ENCODE data around the gene NAA16.
"Not testable (repeated sequence)": the region's sequence is repeated elsewhere in the genome, so short reads cannot be mapped to it uniquely, and the experiment has no call there.

Gene NAA16

DNA sequence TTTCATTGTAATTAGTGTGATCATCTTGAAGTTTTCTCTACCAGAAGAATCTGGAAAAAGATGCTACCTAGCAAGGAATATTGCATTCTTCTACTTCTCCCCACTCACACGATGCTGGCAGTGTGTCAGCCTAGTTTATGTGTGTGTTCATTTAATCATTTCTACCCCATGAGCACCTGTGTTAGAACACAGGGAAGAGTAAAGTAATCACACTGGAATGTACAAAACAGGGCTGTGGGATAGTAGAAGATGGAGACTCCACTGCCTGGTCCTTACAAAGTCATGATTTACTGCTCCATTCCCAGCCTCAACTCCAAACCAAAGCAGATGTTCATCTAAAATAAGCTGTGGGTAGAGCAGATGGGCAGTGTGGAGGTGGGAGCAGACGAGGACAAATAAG is 98.5 kb downstream of the NAA16 start:
- DNase-seq (ENCODE audit: low read depth in 2 of 2) = no peak

DNA sequence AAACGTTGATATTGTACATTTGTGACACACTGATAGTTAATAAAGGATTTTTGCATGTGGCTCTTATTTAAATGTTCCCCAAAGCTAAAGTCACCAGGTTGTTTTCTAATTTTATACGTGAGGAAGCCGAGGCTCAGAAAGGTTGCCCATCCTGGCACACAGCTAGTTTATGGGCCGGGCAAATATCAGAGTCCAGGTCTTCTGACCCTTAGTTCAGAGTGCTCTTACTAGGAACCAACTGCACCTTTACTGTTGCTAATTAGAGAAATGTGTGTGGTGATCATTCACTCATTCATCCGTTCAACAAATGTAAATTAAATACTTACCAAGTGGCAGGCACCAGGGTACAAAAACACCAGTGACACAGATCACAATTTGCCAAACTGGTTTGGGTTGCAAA is 100.0 kb downstream of the NAA16 start:
- no peak for DNase-seq (ENCODE audit: low read depth in 2 of 2)

DNA sequence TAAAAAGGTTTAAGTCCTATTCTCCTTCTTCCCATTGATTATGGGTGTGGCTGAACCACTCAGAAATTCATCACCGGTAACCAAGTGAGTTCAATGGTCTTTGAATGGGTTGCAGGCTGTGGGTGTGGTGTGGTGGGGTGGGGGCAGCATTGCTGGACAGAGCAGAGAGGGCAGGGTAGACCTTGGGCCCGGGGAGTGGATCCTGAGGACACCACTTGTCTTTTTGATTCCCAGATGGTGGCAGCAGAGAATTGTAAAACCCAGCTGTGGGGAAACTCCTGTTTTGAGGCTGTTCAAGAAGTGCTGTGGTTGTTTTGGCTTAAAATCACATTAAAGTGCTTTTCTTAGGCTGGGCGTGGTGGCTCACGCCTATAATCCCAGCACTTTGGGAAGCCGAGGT is 100.5 kb downstream of the NAA16 start:
- no peak for DNase-seq (ENCODE audit: low read depth in 2 of 2)

DNA sequence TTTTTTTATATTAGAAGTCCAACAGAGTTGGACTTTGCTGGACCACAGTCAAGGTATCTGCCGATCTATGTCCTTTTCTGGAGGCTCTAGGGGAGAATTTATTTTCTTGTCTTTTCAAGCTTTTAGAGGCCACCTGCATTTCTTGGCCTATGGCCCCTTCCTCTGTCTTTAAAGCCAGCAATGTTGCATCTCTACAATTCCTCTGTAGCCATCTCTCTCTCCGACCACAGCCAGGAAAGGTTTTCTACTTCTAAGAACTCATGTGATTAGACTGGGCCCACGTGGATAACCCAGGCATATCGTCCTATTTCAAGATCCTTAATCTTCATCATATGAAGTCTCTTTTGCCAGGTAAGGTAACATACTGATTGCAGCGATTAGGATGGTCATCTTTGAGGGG is 102.8 kb downstream of the NAA16 start:
- DNase-seq (ENCODE audit: low read depth in 2 of 2) = no peak

DNA sequence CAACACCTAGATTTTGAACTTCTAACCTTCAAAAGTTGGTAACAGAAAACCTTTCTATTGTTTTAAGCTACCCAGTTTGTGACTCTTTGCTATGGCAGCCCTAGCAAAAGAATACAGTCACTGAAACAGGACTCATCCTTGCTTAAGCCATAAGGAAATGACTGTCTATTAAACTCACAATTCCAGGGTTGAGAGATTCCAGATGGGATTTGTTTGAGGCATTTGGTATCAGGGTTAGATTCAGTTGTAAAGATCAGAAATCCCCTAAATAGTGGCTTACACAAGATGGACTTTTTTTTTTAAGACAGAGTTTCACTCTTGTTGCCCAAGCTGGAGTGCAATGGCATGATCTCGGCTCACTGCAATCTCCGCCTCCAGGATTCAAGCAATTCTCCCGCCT is 105.2 kb downstream of the NAA16 start:
- no peak for DNase-seq (ENCODE audit: low read depth in 2 of 2)

DNA sequence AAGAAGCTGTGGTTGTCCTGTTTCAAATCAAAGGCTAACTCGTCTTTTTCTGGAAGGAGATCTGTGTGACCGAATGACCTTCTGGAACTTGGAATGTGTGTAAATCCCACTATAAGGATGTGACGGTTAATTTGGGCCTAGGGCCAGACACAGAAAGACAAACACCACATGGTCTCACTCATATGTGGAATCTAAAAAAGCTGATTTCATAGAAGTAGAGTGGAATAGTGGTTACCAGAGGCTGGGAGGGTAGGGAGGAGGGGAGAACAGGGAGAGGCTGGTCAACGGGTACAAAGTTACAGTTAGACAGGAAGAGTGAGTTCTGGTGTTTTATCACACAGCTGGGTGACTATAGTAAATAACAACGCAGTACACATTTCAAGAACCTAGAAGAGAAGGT is 107.0 kb downstream of the NAA16 start:
- DNase-seq (ENCODE audit: low read depth in 2 of 2) = no peak

DNA sequence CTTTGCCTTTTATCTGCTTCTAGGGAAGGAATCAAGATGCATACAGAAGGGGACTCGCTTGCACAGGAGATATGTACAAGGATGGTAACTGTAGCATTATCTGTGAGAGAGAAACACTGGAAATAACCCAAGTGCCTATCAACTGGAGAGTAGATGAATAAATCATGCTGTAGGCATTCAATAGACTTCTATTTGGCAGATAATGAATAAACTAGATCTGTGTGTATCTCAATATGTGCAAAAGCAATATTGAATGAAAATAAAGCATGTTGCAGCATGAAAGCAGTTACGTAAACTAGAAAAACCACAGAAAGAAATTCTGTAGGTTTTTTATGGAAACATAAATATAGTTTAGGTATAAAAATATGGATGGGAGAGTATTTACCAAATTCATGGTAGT is 107.7 kb downstream of the NAA16 start:
- no peak for DNase-seq (ENCODE audit: low read depth in 2 of 2)

DNA sequence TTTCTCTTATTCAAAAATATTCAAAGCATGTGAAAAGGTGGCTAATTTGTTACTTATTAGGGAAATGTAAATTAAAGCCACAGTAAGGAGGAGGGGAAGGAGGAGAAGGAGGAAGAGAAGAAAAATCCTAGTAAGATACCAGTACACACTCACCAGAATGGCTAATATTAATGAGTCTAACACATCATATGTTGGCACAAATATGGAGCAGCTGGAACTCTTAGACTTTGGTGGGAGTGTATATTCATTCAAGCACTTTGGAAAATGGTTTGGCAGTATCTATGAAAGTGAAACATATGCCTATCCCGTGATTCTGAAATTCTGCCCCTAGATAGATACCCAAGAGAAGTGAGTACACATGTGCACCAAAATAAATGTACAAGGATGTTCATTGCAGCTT is 108.1 kb downstream of the NAA16 start:
- no peak for DNase-seq (ENCODE audit: low read depth in 2 of 2)

DNA sequence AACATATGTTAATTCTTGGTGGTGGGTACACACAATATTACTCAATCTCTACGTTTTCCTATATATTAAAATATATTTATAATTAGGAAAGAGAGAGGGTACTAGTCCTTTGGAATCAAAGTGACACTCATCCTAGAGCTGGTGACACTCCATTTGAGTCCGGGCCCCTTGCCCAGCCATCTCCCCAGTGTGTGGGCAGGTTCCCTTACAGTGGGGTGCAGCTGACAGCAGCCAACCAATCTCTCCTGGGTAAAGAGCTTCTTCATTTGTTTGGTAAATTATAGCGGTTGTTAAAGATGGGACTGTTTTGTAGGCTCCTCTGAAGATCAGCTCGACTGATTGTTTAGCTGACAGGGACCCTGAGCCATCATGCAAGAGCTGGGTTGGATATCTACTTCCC is 109.1 kb downstream of the NAA16 start:
- no peak for DNase-seq (ENCODE audit: low read depth in 2 of 2)

DNA sequence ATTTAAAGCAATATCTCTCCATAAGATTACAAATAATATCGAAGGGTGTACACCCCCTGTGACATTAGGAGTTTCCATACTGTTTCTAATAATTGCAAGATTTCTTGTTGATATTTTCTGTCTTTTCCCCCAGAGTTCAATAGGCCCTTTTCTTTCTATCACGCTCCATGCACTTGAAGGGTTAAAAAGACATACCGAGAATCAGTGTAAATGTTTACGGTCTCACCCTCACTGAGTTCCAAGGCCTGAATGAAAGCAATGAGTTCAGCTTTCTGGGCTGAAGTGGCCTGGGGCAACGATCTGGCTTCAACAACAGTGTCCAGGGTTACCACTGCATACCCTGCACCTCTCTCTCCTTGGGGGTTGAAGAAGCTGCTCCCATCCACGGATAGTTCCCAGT is 110.3 kb downstream of the NAA16 start:
- DNase-seq (ENCODE audit: low read depth in 2 of 2) = not testable (repeated sequence)

DNA sequence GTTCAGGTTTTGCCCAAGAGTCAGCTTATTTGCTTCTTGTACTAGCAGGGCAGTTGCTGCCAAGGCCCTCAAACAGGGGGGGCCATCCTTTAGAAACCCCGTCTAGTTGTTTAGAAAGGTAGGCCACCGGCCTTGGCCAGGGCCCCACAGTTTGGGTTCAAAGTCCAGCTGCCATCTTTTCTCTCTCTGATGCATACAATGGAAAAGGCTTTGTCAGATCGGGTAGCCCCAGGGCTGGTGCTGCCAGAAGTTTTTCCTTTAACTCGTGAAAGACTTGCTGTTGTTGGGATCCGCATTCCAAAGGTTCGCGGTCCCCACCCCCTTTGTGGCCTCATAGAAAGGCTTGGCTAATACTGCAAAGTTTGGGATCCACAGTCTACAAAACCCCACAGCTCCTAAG is 110.9 kb downstream of the NAA16 start:
- DNase-seq (ENCODE audit: low read depth in 2 of 2) = not testable (repeated sequence)

DNA sequence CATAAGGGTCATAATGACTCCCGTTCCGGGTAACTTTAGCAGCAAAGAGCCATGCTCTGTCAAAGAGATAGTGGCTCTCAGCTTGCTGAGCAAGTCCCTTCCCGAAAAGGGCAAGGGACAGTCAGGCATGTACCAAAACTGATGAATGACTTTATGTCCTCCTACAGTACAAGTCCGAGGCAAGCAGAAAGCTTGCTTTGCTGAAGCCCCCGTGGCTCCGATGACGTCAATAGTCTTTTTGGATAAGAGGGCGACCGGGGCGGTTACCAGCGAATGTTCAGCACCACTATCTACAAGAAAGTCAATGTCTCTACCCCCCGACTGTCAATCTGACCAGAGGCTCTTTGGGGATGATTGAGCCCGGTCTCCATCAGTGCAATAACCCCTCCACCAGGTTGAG is 112.2 kb downstream of the NAA16 start:
- DNase-seq (ENCODE audit: low read depth in 2 of 2) = not testable (repeated sequence)

DNA sequence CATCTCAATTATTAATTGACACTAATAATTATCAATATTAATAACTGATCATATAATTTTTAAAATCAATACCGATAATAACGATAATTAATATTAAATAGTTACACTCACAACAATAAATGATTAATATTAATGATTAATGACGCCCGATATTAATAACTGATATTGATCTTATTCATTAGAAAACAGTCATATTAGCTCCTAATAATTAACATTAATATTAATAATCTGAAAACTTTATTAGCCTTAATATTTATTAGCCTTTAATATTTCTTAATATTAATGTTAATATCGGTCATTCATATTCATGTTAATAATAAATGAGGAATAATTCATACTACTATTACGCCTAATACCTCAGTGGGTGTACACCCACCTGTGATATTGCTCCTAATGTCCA is 113.6 kb downstream of the NAA16 start:
- DNase-seq (ENCODE audit: low read depth in 2 of 2) = not testable (repeated sequence)

DNA sequence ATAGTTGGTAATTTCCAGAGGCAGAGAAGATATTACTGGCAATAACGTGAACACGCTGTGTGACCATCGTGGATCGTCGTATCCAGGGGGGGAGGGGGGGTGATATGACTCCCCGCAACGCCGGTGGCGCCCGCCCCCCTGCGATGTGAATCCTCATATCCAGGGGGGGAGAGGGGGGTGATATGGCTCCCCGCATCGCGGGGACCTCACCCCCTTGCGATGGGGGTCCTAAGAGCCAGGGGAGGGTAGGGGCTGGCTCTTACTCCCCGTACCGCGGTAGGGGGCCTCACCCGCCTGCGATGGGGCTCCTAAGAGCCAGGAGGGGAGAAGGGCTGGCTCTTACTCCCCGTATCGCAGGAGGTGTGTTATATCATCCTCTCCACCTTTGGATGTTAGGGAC is 115.0 kb downstream of the NAA16 start:
- no peak for DNase-seq (ENCODE audit: low read depth in 2 of 2)
